COLO829 (cell line): Measurements from ENCODE around the gene RPAP2.
"Not testable (repeated sequence)": the region's sequence is repeated elsewhere in the genome, so short reads cannot be mapped to it uniquely, and the experiment has no call there.

ENCODE experiments used
- DNase-seq: peaks from one replicate; pipeline ENCODE4 v3.0.0; 2012; ENCODE audit warnings: low spot score

RPAP2 gene

GRCh38 chr1:92323473-92324453, 24.9 kb downstream of the RPAP2 start:
- DNase-seq, result no peak

GRCh38 chr1:92324784-92325183, 25.9 kb downstream of the RPAP2 start:
- DNase-seq, result no peak

DNA sequence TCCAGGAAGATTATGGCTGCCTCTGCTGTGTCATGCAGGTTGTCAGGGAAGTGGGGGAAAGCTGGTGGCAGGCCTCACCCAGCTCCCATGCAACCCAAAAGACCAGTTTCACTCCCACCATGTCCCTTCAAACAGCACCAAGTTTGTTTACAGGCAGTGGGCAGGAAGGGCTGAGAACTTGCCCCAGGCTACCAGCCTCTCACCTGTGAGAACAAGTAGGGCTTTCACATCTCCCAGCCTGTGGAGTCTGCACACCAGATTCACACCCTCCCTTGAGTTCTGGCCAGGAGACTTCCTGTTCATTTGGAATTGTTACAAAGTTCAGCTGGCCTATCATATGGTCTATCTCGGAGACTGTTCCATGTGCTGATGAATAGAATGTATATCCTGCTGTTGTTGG, 27.8 kb downstream of the RPAP2 start:
- no peak for DNase-seq

GRCh38 chr1:92327794-92328193, 28.9 kb downstream of the RPAP2 start:
- no peak for DNase-seq

DNA sequence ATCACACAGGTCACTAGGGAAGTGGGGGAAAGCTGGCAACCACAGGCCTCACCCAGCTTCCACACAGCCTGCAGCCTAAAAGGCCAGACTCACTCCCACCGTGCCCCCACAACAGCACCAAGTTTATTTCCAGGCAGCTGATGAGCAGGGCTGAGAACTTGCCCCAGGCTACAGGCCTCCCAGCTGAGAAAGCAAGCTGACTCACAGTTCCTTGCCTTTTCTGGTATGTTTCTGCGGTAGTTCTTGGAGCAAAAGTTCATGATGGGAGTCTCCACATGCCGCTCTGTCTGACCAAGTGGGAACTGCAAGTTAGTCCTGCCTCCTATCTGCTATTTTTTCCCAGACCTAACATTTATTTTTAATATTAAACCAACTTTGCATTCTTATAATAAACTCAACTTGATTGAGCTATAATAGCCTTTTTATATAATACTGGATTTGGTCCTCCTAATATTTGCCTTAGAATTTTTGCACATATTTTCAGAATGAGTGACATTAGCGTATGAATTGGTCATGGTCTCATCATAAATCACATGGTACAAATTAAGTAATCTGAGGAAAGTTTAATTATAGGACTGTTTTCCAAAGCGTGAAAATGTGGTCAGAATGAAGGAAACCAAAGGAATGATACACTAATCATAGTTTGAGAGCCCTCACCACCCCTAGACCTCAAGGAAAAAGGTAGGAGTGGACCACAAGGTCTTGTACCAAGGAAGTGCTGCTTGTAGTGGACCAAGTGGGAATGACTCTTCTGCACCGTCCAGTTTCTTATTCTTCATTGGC, 30.7 kb downstream of the RPAP2 start:
- DNase-seq, result no peak

DNA sequence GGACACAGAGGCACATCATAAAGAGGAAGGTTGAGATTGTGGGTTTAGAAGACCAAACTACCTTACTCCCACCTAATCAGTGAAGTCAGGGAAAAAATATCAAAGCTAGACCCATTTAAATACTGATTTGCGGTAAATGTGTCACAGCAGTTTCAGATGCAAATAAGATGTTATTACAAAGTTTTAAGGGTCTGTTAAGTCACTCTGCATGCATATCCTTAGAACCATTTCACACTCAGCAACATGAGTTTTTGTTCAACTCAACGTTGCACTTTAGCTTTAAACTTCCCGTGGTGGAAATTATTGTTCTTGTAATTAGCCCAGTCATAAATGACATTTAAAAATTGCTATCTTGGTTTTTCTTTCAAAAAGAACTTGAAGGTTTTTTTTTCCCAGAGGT, 34.8 kb downstream of the RPAP2 start:
- DNase-seq, result no peak

- no peak for DNase-seq
These were observed 41.3 kb downstream of the RPAP2 start for GRCh38 chr1:92340154-92340553.

- DNase-seq, result no peak
These were observed 43.5 kb downstream of the RPAP2 start for GRCh38 chr1:92342401-92342800.

GRCh38 chr1:92343061-92343460, 44.2 kb downstream of the RPAP2 start:
- no peak for DNase-seq

- DNase-seq, result no peak
These were observed 48.2 kb downstream of the RPAP2 start for GRCh38 chr1:92346866-92347640.

GRCh38 chr1:92352856-92353255, 54.0 kb downstream of the RPAP2 start:
- DNase-seq, result no peak

DNA sequence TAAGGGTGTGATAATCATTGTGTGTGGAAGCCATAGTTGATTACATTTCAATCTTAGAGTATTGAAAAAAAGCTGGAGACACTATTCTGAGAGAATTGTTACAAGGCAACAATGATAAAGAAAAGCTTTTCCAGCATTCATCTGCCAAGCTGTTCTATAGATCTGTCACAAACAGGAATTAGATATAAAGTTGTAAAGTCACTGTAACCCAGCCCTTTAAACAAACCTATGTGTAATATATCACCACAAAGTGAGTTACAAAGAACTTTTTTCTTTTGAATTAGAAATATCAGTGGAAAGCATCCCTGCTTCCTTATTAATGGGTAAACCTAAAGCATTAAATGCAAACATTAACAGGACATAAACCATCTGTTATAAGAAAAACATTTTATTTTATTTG, 55.4 kb downstream of the RPAP2 start:
- no peak for DNase-seq

DNA sequence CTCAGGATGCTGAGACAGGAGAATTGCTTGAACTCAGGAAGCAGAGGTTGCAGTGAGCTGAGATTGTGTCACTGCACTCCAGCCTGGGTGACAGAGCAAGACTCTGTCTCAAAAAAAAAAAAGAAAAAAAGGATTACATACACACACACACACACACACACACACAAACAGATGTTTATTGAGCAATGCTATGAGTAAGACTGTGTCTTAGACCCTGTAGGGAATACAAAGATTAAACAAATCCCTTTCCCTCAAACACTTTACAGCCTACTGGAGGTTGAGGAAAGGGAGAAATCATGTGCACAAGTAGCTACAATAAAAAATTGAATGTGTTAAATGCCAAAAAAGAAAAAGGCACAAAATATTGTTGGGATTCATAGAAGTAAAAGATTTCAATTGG, 58.1 kb downstream of the RPAP2 start:
- DNase-seq, result no peak

DNA sequence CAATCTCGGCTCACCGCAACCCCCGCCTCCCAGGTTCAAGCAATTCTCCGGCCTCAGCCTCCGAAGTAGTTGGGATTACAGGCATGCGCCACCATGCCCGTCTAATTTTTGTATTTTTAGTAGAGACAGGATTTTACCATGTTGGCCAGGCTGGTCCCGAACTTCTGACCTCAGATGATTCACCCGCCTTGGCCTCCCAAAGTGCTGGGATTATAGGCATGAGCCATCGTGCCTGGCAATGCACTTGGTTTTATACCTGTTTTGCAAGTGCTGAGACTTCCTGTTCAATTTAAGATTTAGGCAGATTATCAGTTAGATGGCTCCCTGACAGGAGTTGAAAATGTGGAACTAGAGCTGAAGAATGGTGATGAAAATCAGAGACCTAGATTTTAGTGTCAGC, 60.5 kb downstream of the RPAP2 start:
- not testable (repeated sequence) for DNase-seq

DNA sequence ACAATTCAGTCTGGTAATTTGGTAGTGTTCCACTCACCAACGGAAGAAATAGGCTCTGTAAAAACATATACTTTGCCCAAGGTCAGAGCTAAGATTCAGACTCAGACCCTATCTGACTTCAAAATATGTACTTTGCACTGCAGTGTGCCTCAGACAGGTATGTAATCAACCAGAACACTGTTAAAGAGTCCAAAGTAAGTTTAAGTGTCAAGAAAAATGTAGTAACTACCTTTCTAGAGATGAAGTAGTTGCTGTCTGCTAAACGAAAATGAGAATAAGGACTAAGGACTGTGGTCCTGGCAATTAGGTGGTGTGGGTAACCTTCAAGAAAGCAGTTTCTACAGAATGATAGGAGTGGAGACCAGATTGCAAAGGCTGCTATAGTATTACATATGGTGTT, 61.1 kb downstream of the RPAP2 start:
- no peak for DNase-seq

- no peak for DNase-seq
These were observed 64.1 kb downstream of the RPAP2 start for GRCh38 chr1:92362970-92363369.

DNA sequence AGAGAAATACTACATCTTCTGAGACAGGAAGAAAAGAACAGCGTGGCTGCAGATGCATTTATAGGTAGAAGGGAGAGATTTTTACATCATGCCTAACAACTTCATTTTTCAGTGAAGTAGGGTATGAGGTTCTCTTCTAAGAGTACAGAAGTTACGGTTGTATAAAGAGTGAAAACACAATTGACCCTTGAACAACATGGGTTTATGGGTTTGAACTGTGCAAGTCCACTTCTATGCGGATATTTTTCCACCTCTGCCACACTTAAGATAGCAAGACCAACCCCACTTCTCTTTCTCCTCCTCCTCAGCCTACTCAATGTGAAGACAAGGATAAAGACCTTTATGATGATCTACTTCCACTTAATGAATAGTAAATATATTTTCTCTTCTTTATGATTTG, 64.5 kb downstream of the RPAP2 start:
- no peak for DNase-seq

- no peak for DNase-seq
These were observed 66.7 kb downstream of the RPAP2 start for GRCh38 chr1:92365378-92366039.

GRCh38 chr1:92366040-92366395, 67.2 kb downstream of the RPAP2 start:
- no peak for DNase-seq

GRCh38 chr1:92367496-92367895, 68.6 kb downstream of the RPAP2 start:
- no peak for DNase-seq

GRCh38 chr1:92372164-92372563, 73.3 kb downstream of the RPAP2 start:
- DNase-seq, result no peak

GRCh38 chr1:92374223-92374622, 75.4 kb downstream of the RPAP2 start:
- no peak for DNase-seq
